ENCODE measurements around the gene GAB1. TPM values are rescaled to one million over a fixed set of nuclear protein-coding genes. Genes with fewer than 3 reads are reported as not detected.

The GAB1 gene
- total and polyA plus RNA-seq, 3 donors from 2014 or later, result 19.7 to 64.5 (median 61.3) TPM

- no peaks in the 10 kb centered on the region for H3K9me3 ChIP-seq
- no peak for TF ChIP-seq CTCF (IDR thresholded peaks at IDR 0.05)
- intact Hi-C loops (cut with DNase I; ENCODE audit: low total_unique reads), result no loop called here
- peaks cover 50% of the 10 kb centered on the region for H3K4me1 ChIP-seq
- H3K27me3 ChIP-seq, result no peaks in the 10 kb centered on the region
- no peak for DNase-seq
- H3K36me3 ChIP-seq (ENCODE audit: low read depth, missing control alignments), result no peaks in the 10 kb centered on the region
- WGBS, 2 donors, result 86 to 93% methylated on average over 1 of the region's 1 CpG
- no peak overlapping the region for H3K4me3 ChIP-seq
- H3K27ac ChIP-seq, result peak overlapping the region in 1 of 2 donors; percentile 47
Observed at GRCh38 chr4:143359644-143360193, 23.0 kb downstream of the GAB1 start.

GRCh38 chr4:143360838-143361625, 24.4 kb downstream of the GAB1 start:
- intact Hi-C loops (cut with DNase I; ENCODE audit: low total_unique reads), result no loop called here
- TF ChIP-seq CTCF (IDR thresholded peaks at IDR 0.05) (no peak), POLR2A (IDR thresholded peaks at IDR 0.05) (no peak)
- WGBS, 2 donors, result 40 to 56% methylated on average over 1 of the region's 1 CpG

GRCh38 chr4:143362349-143363046, 25.8 kb downstream of the GAB1 start:
- DNase-seq, result no peak
- TF ChIP-seq POLR2A (IDR thresholded peaks at IDR 0.05), result no peak
- no peak overlapping the region for H3K4me3 ChIP-seq
- 91 to 93% methylated on average over 5 of the region's 5 CpGs for WGBS, 2 donors
- no peaks in the 10 kb centered on the region for H3K9me3 ChIP-seq
- no peak overlapping the region for H3K27ac ChIP-seq
- intact Hi-C loops (cut with DNase I; ENCODE audit: low total_unique reads), result no loop called here
- no peaks in the 10 kb centered on the region for H3K27me3 ChIP-seq
- no peaks in the 10 kb centered on the region for H3K36me3 ChIP-seq (ENCODE audit: low read depth, missing control alignments)
- H3K4me1 ChIP-seq, result peaks cover 23% of the 10 kb centered on the region

More at GRCh38 chr4:143360838-143361625, 24.4 kb downstream of the GAB1 start:
- Histone ChIP-seq H3K27me3 (no peaks in the 10 kb centered on the region), H3K36me3 (ENCODE audit: low read depth, missing control alignments) (no peaks in the 10 kb centered on the region), H3K4me3 (no peak overlapping the region), H3K4me1 (peaks cover 36% of the 10 kb centered on the region), H3K9me3 (no peaks in the 10 kb centered on the region), H3K27ac (peak overlapping the region in 1 of 2 donors; percentile 47)
- DNase-seq, result no peak

GRCh38 chr4:143363332-143363731, 26.7 kb downstream of the GAB1 start:
- peaks cover 23% of the 10 kb centered on the region for H3K4me1 ChIP-seq
- H3K9me3 ChIP-seq, result no peaks in the 10 kb centered on the region
- TF ChIP-seq POLR2A (IDR thresholded peaks at IDR 0.05) (no peak), CTCF (IDR thresholded peaks at IDR 0.05) (no peak)
- no peak for DNase-seq
- H3K36me3 ChIP-seq (ENCODE audit: low read depth, missing control alignments), result no peaks in the 10 kb centered on the region
- WGBS, 2 donors, result 87 to 95% methylated on average over 3 of the region's 3 CpGs
- no peak overlapping the region for H3K4me3 ChIP-seq
- H3K27me3 ChIP-seq, result no peaks in the 10 kb centered on the region
- no peak overlapping the region for H3K27ac ChIP-seq
- intact Hi-C loops (cut with DNase I; ENCODE audit: low total_unique reads), result no loop called here

- H3K27ac ChIP-seq, result no peak overlapping the region
- TF ChIP-seq POLR2A (IDR thresholded peaks at IDR 0.05) (no peak), CTCF (IDR thresholded peaks at IDR 0.05) (no peak)
- WGBS, 2 donors, result 78 to 83% methylated on average over 5 of the region's 5 CpGs
- intact Hi-C loops (cut with DNase I; ENCODE audit: low total_unique reads), result no loop called here
- DNase-seq, result no peak
- H3K4me1 ChIP-seq, result peaks cover 18% of the 10 kb centered on the region
- no peak overlapping the region for H3K4me3 ChIP-seq
- H3K9me3 ChIP-seq, result no peaks in the 10 kb centered on the region
- H3K27me3 ChIP-seq, result no peaks in the 10 kb centered on the region
- H3K36me3 ChIP-seq (ENCODE audit: low read depth, missing control alignments), result no peaks in the 10 kb centered on the region
Observed at GRCh38 chr4:143364063-143364462, 27.4 kb downstream of the GAB1 start.

All from testis (tissue), 3 donors.